Activated CD4-positive, alpha-beta T cell treated with anti-CD3 and anti-CD28 coated beads for 36 hours (primary cell): ENCODE results near the gene DCP1B. TPM values are rescaled to one million over a fixed set of nuclear protein-coding genes. Genes with fewer than 3 reads are reported as not detected.

Source experiments
- ATAC-seq: fragments of 200-7000 bp; cut with Tn5 transposase; one replicate; pipeline ENCODE4 v1.10.0; 2021; ENCODE audit warnings: mild to moderate bottlenecking, moderate library complexity
- CTCF ChIA-PET: fragments of 350-600 bp; sonication (Branson Sonifier 250); formaldehyde crosslinking; loops from one replicate; lab custom pipeline; 2021; ENCODE audit warnings: antibody characterized with exemption; lab: Charles Lee
- POLR2A ChIA-PET: fragments of 350-600 bp; sonication (Branson Sonifier 250); formaldehyde crosslinking; loops from one replicate; lab custom pipeline; 2021; ENCODE audit warnings: antibody characterized with exemption, inconsistent platforms; lab: Charles Lee
- DNase-seq: peaks from one replicate; pipeline ENCODE4 v3.0.0-alpha.2; 2020
- H3K27ac Mint-ChIP-seq: one replicate; pipeline ENCODE4 v1.8.0; 2021; ENCODE audit warnings: mixed read lengths
- H3K27me3 Mint-ChIP-seq: one replicate; pipeline ENCODE4 v1.8.0; 2021; ENCODE audit warnings: mixed read lengths
- H3K36me3 Mint-ChIP-seq: one replicate; pipeline ENCODE4 v1.8.0; 2021; ENCODE audit warnings: low read depth, mixed read lengths
- H3K4me1 Mint-ChIP-seq: one replicate; pipeline ENCODE4 v1.8.0; 2021; ENCODE audit warnings: mixed read lengths
- H3K4me3 Mint-ChIP-seq: one replicate; pipeline ENCODE4 v1.8.0; 2021; ENCODE audit warnings: mild to moderate bottlenecking, moderate library complexity, mixed read lengths
- H3K9me3 Mint-ChIP-seq: one replicate; pipeline ENCODE4 v1.8.0; 2021; ENCODE audit warnings: low read depth, mixed read lengths
- intact Hi-C, 2 experiments: fragments of 100-400 bp; cut with DNase I in 1 of 2; cut with micrococcal nuclease in 1 of 2; formaldehyde crosslinking; loops; one replicate each; pipeline versions ENCODE4 v1.14.2 to v1.15.1; 2022 to 2024; cut with DNase I, micrococcal nuclease
- total RNA-seq, 2 experiments: library from RNA; stranded (reverse); gene quantifications; one replicate each; pipeline ENCODE4 v1.2.3, GENCODE V29; 2021

The DCP1B gene
- total RNA-seq, 2 experiments from 2014 or later: 14.5 to 16.1 TPM

DNA sequence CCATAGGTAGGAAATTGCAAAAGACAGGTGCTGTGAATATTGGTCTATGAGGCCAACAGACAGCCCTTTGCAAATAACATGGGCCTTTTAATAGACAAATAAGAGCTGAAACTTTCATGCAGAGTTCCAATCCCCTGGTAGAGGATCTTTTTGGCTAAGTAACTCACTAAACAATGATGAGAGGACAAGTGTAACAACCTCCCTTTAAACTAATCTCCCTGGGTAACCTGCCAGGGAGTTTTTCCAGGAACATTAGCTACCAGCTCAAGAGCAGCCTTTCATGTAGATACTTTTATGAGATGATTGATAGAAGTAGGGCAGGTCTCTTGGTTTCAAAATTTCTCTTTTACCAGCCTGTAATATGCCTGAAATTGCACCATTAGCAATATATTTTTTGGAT is 34.8 kb upstream of the DCP1B start:
- ChIA-PET POLR2A (no interaction called here), CTCF (no interaction called here)
- H3K36me3 Mint-ChIP-seq: no peaks in the 10 kb centered on the region
- no peak overlapping the region for H3K27ac Mint-ChIP-seq
- no peak overlapping the region for H3K4me3 Mint-ChIP-seq
- H3K4me1 Mint-ChIP-seq: peaks cover 12% of the 10 kb centered on the region
- intact Hi-C loops: no loop called here
- H3K9me3 Mint-ChIP-seq: no peaks in the 10 kb centered on the region
- ATAC-seq (no peak), DNase-seq (no peak)
- peaks cover 22% of the 10 kb centered on the region for H3K27me3 Mint-ChIP-seq

DNA sequence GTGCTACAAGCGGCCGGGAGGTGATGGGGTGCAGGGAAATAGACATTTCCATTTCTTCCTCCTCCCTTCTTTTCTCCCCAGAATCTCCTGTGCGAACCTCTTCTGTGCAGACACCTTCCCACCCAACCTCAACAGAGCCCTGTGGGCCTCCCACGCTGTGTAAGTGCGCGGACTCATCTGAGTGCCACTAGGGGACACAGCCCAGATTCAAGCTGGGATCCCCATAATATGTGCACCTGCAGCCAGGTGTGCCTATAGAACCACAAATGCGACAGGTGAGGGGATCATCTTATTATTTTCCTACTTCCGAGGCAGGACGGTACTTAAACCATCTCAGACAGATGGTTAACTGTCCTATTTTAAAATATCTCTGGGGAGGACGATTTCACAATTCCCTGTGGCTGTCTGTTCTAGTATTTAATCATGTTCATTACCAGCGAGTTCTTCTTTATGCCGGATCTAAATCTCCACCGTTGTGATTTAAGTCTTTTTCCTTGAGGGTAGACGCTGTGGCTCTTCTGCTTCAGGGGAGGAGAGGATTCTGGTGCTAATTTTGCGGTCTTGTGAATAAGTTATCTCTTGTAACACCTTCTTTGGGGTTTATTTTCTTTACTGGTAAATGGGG is 31.3 kb upstream of the DCP1B start:
- DNase-seq: peak; percentile 19
- CTCF ChIA-PET: interaction anchor here (0.6 to 2.0 kb wide), 8 partner anchors 12 to 943 kb away, joined by 3 to 7 read pairs (median 3); no protein-coding TSS in a partner anchor
- H3K27me3 Mint-ChIP-seq: peaks cover 25% of the 10 kb centered on the region

DNA sequence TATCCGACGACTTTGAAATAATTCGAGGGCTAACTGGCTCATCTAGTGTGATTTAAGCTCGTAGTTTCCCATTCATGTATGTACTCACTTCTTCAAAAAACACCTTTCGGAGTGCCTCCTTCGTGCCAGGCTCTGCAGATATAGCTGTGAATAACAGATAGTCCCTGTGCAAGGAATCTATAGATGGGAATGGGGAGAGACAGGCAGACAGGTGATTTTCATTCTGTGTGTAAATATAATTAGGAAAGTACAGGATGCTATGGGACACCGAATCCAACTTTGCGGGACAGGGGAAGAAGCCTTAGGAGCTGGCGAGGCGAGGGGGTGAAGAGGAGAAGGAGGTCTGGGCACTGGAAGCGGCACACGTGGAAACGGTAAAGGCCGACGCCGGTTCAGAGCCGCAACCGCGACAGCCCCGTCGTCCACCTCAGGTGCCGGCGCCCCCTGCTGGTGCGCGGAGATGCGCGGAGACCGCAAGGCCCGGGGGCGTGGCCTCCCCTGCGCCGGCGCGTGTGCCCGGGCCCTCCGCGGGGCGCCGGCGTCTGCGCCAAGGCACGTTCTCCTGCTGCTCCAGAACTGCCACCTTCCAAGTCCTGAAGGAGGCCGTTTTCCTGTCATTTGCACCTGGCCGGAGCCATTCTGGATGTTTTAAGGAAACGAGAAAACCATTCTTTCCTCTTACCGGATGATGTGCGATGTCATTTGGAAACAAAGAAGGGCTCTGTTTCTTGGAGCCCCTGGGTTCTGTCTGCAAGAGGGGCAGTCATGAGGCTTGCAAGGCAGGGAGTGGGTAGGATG is 30.6 kb upstream of the DCP1B start:
- peak overlapping the region; percentile 63 for H3K4me3 Mint-ChIP-seq
- CTCF ChIA-PET: interaction anchor here (0.6 to 2.0 kb wide), 14 partner anchors 8 to 243 kb away, joined by 3 to 7 read pairs (median 4); no protein-coding TSS in a partner anchor
- H3K9me3 Mint-ChIP-seq: no peaks in the 10 kb centered on the region
- peaks cover 12% of the 10 kb centered on the region for H3K4me1 Mint-ChIP-seq
- intact Hi-C loops: loop anchor here in 1 of 2 experiments (1.0 kb wide), 3 partner anchors 18 to 239 kb away; partner anchors contain the start of gene DCP1B
- no peaks in the 10 kb centered on the region for H3K36me3 Mint-ChIP-seq
- peak; percentile 100 for ATAC-seq
- POLR2A ChIA-PET: no interaction called here
- H3K27me3 Mint-ChIP-seq: peaks cover 26% of the 10 kb centered on the region
- H3K27ac Mint-ChIP-seq: no peak overlapping the region
- DNase-seq: peak; percentile 93

More for the DNA sequence above, 31.3 kb upstream of the DCP1B start:
- peaks cover 12% of the 10 kb centered on the region for H3K4me1 Mint-ChIP-seq
- H3K9me3 Mint-ChIP-seq: no peaks in the 10 kb centered on the region
- peak overlapping the region; percentile 63 for H3K4me3 Mint-ChIP-seq
- intact Hi-C loops: loop anchor here (1.0 to 2.0 kb wide), 4 partner anchors 18 to 239 kb away; partner anchors contain the start of gene DCP1B (in 1 of the 2)
- H3K27ac Mint-ChIP-seq: no peak overlapping the region
- ATAC-seq: peak; percentile 15
- H3K36me3 Mint-ChIP-seq: no peaks in the 10 kb centered on the region
- POLR2A ChIA-PET: interaction anchor here (0.6 kb wide), 2 partner anchors 32 to 236 kb away, joined by 3 to 6 read pairs; no protein-coding TSS in a partner anchor

- intact Hi-C loops: no loop called here
- ATAC-seq (no peak), DNase-seq (no peak)
- Mint-ChIP-seq H3K9me3 (no peaks in the 10 kb centered on the region), H3K27ac (no peak overlapping the region), H3K4me1 (peaks cover 12% of the 10 kb centered on the region), H3K4me3 (no peak overlapping the region), H3K36me3 (no peaks in the 10 kb centered on the region), H3K27me3 (peaks cover 20% of the 10 kb centered on the region)
- ChIA-PET CTCF (no interaction called here), POLR2A (no interaction called here)
These were observed 28.2 kb upstream of the DCP1B start for GRCh38 chr12:2032506-2032905.

GRCh38 chr12:2029851-2030250 is 25.6 kb upstream of the DCP1B start:
- ATAC-seq (no peak), DNase-seq (no peak)
- intact Hi-C loops: no loop called here
- Mint-ChIP-seq H3K4me1 (peaks cover 4% of the 10 kb centered on the region), H3K9me3 (no peaks in the 10 kb centered on the region), H3K27me3 (peaks cover 10% of the 10 kb centered on the region), H3K36me3 (no peaks in the 10 kb centered on the region), H3K4me3 (no peak overlapping the region), H3K27ac (no peak overlapping the region)
- ChIA-PET CTCF (interaction anchor here (1.1 kb wide), 1 partner anchor 90 kb away, joined by 3 read pairs; no protein-coding TSS in a partner anchor), POLR2A (no interaction called here)

GRCh38 chr12:2027351-2027750 is 23.1 kb upstream of the DCP1B start:
- intact Hi-C loops: no loop called here
- no peak for DNase-seq
- Mint-ChIP-seq H3K4me1 (no peaks in the 10 kb centered on the region), H3K27me3 (peaks cover 4% of the 10 kb centered on the region), H3K36me3 (no peaks in the 10 kb centered on the region), H3K9me3 (no peaks in the 10 kb centered on the region), H3K4me3 (no peak overlapping the region), H3K27ac (no peak overlapping the region)
- no peak for ATAC-seq
- POLR2A ChIA-PET: no interaction called here
- CTCF ChIA-PET: interaction anchor here (1.0 kb wide), 1 partner anchor 17 kb away, joined by 4 read pairs; no protein-coding TSS in a partner anchor

DNA sequence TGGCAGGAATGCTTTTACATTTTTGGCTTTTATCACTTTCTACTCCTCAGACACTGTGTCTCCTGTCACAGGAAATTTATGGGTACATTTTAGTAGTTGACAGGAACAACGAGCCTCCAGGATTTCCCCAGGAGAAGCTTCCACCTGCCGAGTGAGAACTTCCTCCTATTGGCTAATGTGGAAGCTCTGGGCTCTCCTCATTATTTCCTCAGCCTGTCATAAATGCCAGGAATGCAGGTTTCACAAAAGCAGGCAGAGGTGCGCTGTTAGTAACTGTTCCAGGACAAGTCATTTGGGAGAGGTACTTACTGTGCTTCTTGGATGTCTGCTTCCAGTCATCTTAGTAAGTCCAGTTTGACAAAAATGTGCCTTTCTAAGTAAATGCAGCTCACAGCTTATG is 19.1 kb upstream of the DCP1B start:
- ChIA-PET CTCF (interaction anchor here (1.7 kb wide), 1 partner anchor 11 kb away, joined by 6 read pairs; no protein-coding TSS in a partner anchor), POLR2A (no interaction called here)
- ATAC-seq: no peak
- no peak for DNase-seq
- Mint-ChIP-seq H3K27ac (no peak overlapping the region), H3K4me1 (no peaks in the 10 kb centered on the region), H3K36me3 (no peaks in the 10 kb centered on the region), H3K4me3 (no peak overlapping the region), H3K9me3 (no peaks in the 10 kb centered on the region), H3K27me3 (peaks cover 6% of the 10 kb centered on the region)
- intact Hi-C loops: no loop called here

GRCh38 chr12:2020511-2020910 is 16.3 kb upstream of the DCP1B start:
- CTCF ChIA-PET: interaction anchor here (0.8 kb wide), 1 partner anchor 565 kb away, joined by 3 read pairs; no protein-coding TSS in a partner anchor
- ATAC-seq: no peak

DNA sequence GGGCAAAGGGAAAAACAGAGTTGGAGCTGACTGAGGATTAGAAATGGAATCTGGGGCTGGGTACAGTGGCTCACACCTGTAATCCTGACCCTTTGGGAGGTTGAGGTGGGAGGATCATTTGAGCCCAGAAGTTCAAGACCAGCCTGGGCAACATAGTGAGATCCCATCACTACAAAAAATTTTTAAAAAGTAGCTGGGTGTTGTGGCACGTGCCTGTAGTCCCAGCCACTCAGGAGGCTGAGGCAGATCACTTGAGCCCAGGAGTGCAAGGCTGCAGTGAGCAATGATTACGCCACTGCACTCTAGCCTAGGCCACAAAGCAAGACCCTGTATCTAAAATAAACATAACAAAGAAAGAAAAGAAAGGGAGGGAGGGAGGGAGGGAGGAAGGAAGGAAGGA is 14.9 kb upstream of the DCP1B start:
- Mint-ChIP-seq H3K27me3 (peaks cover 10% of the 10 kb centered on the region), H3K4me1 (peaks cover 6% of the 10 kb centered on the region), H3K9me3 (no peaks in the 10 kb centered on the region), H3K27ac (no peak overlapping the region), H3K4me3 (no peak overlapping the region), H3K36me3 (no peaks in the 10 kb centered on the region)
- POLR2A ChIA-PET: no interaction called here
- no peak for DNase-seq
- intact Hi-C loops: no loop called here
- CTCF ChIA-PET: no interaction called here
- no peak for ATAC-seq

More at GRCh38 chr12:2020511-2020910, 16.3 kb upstream of the DCP1B start:
- Mint-ChIP-seq H3K4me3 (no peak overlapping the region), H3K36me3 (no peaks in the 10 kb centered on the region), H3K27me3 (peaks cover 10% of the 10 kb centered on the region), H3K27ac (no peak overlapping the region), H3K9me3 (no peaks in the 10 kb centered on the region), H3K4me1 (peaks cover 6% of the 10 kb centered on the region)
- no peak for DNase-seq
- intact Hi-C loops: no loop called here
- POLR2A ChIA-PET: no interaction called here

DNA sequence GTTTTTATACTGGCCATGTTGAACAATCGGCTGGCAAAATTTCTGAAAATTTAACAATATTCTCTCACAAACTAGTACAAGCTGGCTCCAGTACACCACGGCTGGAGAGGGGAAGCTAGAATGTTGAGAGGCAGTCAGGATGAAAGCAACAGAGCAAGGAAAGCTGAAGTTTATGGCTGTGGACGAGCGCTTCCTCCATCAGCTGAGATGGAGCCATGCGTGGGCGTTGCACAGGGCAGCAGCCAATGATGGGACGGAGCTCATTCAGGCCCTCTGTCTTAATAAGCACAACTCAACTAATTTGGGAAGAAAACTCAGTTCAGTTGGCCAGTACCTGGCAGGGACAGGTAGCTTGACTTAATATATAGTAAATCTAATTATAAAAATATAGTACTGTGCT is 14.1 kb upstream of the DCP1B start:
- intact Hi-C loops: no loop called here
- CTCF ChIA-PET: interaction anchor here (0.7 to 1.1 kb wide), 2 partner anchors 15 to 16 kb away, joined by 3 to 4 read pairs; no protein-coding TSS in a partner anchor
- DNase-seq: no peak
- Mint-ChIP-seq H3K4me1 (peaks cover 6% of the 10 kb centered on the region), H3K4me3 (no peak overlapping the region), H3K36me3 (no peaks in the 10 kb centered on the region), H3K9me3 (no peaks in the 10 kb centered on the region), H3K27ac (no peak overlapping the region), H3K27me3 (peaks cover 10% of the 10 kb centered on the region)
- ATAC-seq: no peak
- POLR2A ChIA-PET: interaction anchor here (0.5 kb wide), 1 partner anchor 19 kb away, joined by 4 read pairs; no protein-coding TSS in a partner anchor
